ENCODE measurements around the gene CFAP74. TPM values are rescaled to one million over a fixed set of nuclear protein-coding genes. Genes with fewer than 3 reads are reported as not detected.

Gene CFAP74
- total and polyA plus RNA-seq, 2 of the 4 experiments (the other 2 are of a cell fraction), result not detected

DNA sequence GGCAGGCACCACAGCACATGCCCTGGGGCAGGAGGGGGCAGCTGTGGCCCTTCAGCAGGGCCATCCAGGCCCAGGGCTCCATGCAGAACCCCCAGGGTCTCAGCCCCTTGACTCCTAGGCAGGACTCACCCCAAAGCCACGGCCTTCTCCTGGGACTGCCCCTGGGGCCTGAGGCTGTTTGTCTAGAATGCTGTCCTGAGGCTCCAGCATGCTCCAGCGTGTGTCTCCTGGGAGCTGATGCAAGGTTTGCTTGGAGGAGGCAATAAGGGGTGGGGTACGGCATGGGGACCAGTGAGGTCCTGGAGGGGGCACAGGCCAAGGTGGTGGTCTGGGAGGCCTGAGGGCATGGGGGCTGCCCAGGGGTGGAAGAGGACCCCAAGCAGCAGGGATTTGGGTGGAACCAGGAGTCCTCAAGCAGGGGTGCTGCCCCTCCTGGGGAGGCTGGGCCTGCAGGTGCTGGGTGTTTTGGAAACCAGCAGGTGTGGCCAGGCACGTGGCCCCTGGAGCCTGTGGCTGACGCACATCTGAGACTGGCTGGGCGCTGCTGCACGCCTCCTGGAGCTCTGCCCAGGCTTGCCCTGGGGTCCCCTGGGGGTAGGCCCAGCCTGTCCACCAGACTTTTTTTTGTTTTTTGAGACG is 96.4 kb downstream of the CFAP74 start:
- Histone ChIP-seq H3K27ac (ENCODE audit: insufficient read depth, low read length) (peak overlapping the region; percentile 31; the same call in 1 of the 2 replicates), H3K9me3 (ENCODE audit: control insufficient read depth, insufficient read depth, low read length) (peaks cover 3% of the 10 kb centered on the region; the same call in 1 of the 2 replicates), H4K91ac (ENCODE audit: insufficient read depth, low read depth, low read length) (no peak overlapping the region), H2BK5ac (ENCODE audit: low read depth, low read length, poor library complexity, severe bottlenecking) (peak overlapping the region; percentile 2), H3K9me1 (ENCODE audit: insufficient read depth, low read length) (peaks cover 2% of the 10 kb centered on the region; the same call in 1 of the 2 replicates), H3K18ac (ENCODE audit: low read depth, low read length) (no peak overlapping the region), H4K5ac (ENCODE audit: low read depth, low read length) (no peak overlapping the region), H3K4ac (ENCODE audit: low read depth, low read length) (no peak overlapping the region; the same call in 1 of the 2 replicates), H3K27me3 (ENCODE audit: control insufficient read depth, insufficient read depth, low read length) (no peaks in the 10 kb centered on the region), H2BK20ac (ENCODE audit: low read depth, low read length) (no peak overlapping the region), H2AK5ac (ENCODE audit: low read depth, low read length) (peak overlapping the region; percentile 43; the same call in 1 of the 2 replicates), H3K4me3 (ENCODE audit: insufficient read depth, low read depth, low read length) (no peak overlapping the region), H3K4me1 (ENCODE audit: control insufficient read depth, insufficient read depth, low read length) (peaks cover 4% of the 10 kb centered on the region), H2BK15ac (ENCODE audit: low read depth, low read length) (no peak overlapping the region; the same call in 2 of the 3 replicates), H2AFZ (replicated peaks; ENCODE audit: low read length, poor library complexity) (peak overlapping the region; percentile 27), H3K36me3 (ENCODE audit: control insufficient read depth, insufficient read depth, low read length) (no peaks in the 10 kb centered on the region), H4K8ac (ENCODE audit: low read depth in 2 of 2, low read length in 2 of 2) (no peak overlapping the region), H3K79me1 (ENCODE audit: low read depth in 1 of 2, low read length in 2 of 2) (peaks cover 0 to 30% of the 10 kb centered on the region in 2 experiments; a peak in 2 of 4 replicates), H3K23ac (ENCODE audit: low read depth, low read length) (no peak overlapping the region; the same call in 1 of the 2 replicates), H2BK120ac (ENCODE audit: low read depth, low read length) (no peak overlapping the region), H2AK9ac (replicated peaks; ENCODE audit: low read depth, low read length, poor library complexity) (peak overlapping the region; percentile 90), H3K14ac (replicated peaks; ENCODE audit: low read depth, low read length) (no peak overlapping the region), H3K56ac (ENCODE audit: extremely low read depth, insufficient read depth, low read length) (no peak overlapping the region), H3K4me2 (ENCODE audit: low read depth, low read length) (no peak overlapping the region), H4K20me1 (ENCODE audit: insufficient read depth, low read length) (peaks cover 6% of the 10 kb centered on the region; the same call in 1 of the 2 replicates), H3K9ac (ENCODE audit: low read depth, low read length) (no peak overlapping the region)
- DNase-seq, result no peak
- ChIA-PET POLR2A (ENCODE audit: unreplicated experiment) (no interaction called here), CTCF (interaction anchor here (0.6 to 1.5 kb wide), 2 partner anchors 16 to 21 kb away, joined by 3 to 6 read pairs; no protein-coding TSS in a partner anchor)
- in situ Hi-C loops (cut with MboI; ENCODE audit: low sequenced_read_pairs) (loop anchor here (10.0 kb wide), 1 partner anchor 122 kb away; no protein-coding TSS in a partner anchor), intact Hi-C loops (cut with micrococcal nuclease) (loop anchor here (2.0 to 10.0 kb wide), 2 partner anchors 118 to 332 kb away; partner anchors contain the start of gene SSU72), dilution Hi-C loops (cut with HindIII; ENCODE audit: low sequenced_read_pairs, unreplicated experiment) (no loop called here)
- BruUV-seq (replicated peaks), result no TSS peak
- TF ChIP-seq FOS (IDR thresholded peaks at IDR 0.05; ENCODE audit: low read depth, low read length) (no peak), MAFK (IDR thresholded peaks at IDR 0.05; ENCODE audit: low read depth, low read length) (no peak), CTCF (conservative IDR thresholded peaks at IDR 0.05; ENCODE audit: low read depth, low read length) (no peak), MXI1 (IDR thresholded peaks at IDR 0.05; ENCODE audit: borderline replicate concordance, low read depth, low read length) (no peak), MAZ (IDR thresholded peaks at IDR 0.05; ENCODE audit: borderline replicate concordance, low read depth, low read length) (no peak), RAD21 (IDR thresholded peaks at IDR 0.05; ENCODE audit: low read length) (no peak), BHLHE40 (IDR thresholded peaks at IDR 0.05; ENCODE audit: low read depth, low read length) (no peak), CEBPB (IDR thresholded peaks at IDR 0.05; ENCODE audit: low read depth, low read length) (no peak), SMC3 (IDR thresholded peaks at IDR 0.05; ENCODE audit: low read depth, low read length) (no peak), RFX5 (IDR thresholded peaks at IDR 0.05; ENCODE audit: low read depth, low read length) (no peak)
- TF ChIP-seq, protein P1, sequence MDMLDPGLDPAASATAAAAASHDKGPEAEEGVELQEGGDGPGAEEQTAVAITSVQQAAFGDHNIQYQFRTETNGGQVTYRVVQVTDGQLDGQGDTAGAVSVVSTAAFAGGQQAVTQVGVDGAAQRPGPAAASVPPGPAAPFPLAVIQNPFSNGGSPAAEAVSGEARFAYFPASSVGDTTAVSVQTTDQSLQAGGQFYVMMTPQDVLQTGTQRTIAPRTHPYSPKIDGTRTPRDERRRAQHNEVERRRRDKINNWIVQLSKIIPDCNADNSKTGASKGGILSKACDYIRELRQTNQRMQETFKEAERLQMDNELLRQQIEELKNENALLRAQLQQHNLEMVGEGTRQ (IDR thresholded peaks at IDR 0.05; ENCODE audit: low read depth, low read length), result no peak
- TF ChIP-seq, protein P2, sequence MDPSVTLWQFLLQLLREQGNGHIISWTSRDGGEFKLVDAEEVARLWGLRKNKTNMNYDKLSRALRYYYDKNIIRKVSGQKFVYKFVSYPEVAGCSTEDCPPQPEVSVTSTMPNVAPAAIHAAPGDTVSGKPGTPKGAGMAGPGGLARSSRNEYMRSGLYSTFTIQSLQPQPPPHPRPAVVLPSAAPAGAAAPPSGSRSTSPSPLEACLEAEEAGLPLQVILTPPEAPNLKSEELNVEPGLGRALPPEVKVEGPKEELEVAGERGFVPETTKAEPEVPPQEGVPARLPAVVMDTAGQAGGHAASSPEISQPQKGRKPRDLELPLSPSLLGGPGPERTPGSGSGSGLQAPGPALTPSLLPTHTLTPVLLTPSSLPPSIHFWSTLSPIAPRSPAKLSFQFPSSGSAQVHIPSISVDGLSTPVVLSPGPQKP (IDR thresholded peaks at IDR 0.05; ENCODE audit: borderline replicate concordance, low read depth, low read length), result no peak
- 86% methylated on average over 6 of the region's 8 CpGs; no CpG with 5 or more reads in 1 of the 2 experiments for WGBS, 2 experiments (ENCODE audit: extremely low coverage in 2 of 2, insufficient read length in 1 of 2)
- no peak for ATAC-seq (ENCODE audit: low read depth)
